K562 (cell line): ENCODE results near the gene METAP2. TPM values are rescaled to one million over a fixed set of nuclear protein-coding genes. Genes with fewer than 3 reads are reported as not detected.

ENCODE experiments used
- ATAC-seq: fragments of 200-7000 bp; cut with Tn5 transposase; 3 replicates; pipeline ENCODE4 v1.9.1; 2020; ENCODE audit warnings: moderate library complexity
- BruUV-seq: library from RNA; stranded (reverse); fragments of 400-500 nt; replicated peaks from 2 replicates; lab custom pipeline; 2021; lab: Mats Ljungman, UMichigan
- CTCF ChIA-PET: fragments of 300-600 bp; formaldehyde crosslinking; extraction: SDS; loops from one replicate; lab custom pipeline; 2021; ENCODE audit warnings: low intra/inter-chr PET ratio; lab: Yijun Ruan, JAX
- POLR2A ChIA-PET: fragments of 300-600, 350-650 bp; sonication (Branson Sonifier 250); formaldehyde crosslinking; extraction: SDS; loops from one replicate; lab custom pipeline; 2021; ENCODE audit warnings: antibody characterized with exemption, inconsistent platforms; lab: Yijun Ruan, JAX
- DNase-seq, 4 experiments: peaks; one replicate each; pipeline versions ENCODE4 v3.0.0 to v3.0.0-alpha.2; 2011 to 2018; ENCODE audit warnings: low spot score in 3 of 4, mixed read lengths in 3 of 4; ENCODE audit errors: extremely low read depth in 1 of 4
- FAIRE-seq: peaks from 2 replicates; lab custom pipeline; 2011; peaks lifted over from hg19 to GRCh38; lab: Jason Lieb, UNC
- H2AFZ ChIP-seq: 2 replicates; pipeline ENCODE4 v1.6.0; 2011; ENCODE audit warnings: low read depth, low read length, control low read depth, inconsistent platforms
- H3K27ac ChIP-seq: fragments of 200-600 bp; 3 replicates; pipeline ENCODE4 v1.8.0; 2011; ENCODE audit warnings: low read depth, mild to moderate bottlenecking, control low read depth, inconsistent platforms, low read length, moderate library complexity, mixed read lengths; ENCODE audit errors: extremely low read depth
- H3K27me3 ChIP-seq, 2 experiments: fragments of 300-600 bp in 1 of 2; 2 replicates in 1 of 2; 3 replicates in 1 of 2; pipeline versions ENCODE4 v1.6.0 to v1.8.0; 2011; ENCODE audit warnings: inconsistent platforms in 2 of 2, low read length in 2 of 2, mild to moderate bottlenecking in 1 of 2, mixed read lengths in 1 of 2, moderate library complexity in 1 of 2; ENCODE audit not compliant: control insufficient read depth in 2 of 2, insufficient read depth in 2 of 2
- H3K36me3 ChIP-seq: fragments of 300-600 bp; 3 replicates; pipeline ENCODE4 v1.8.0; 2011; ENCODE audit warnings: mild to moderate bottlenecking, low read length, inconsistent platforms; ENCODE audit not compliant: control insufficient read depth, insufficient read depth
- H3K4me1 ChIP-seq, 2 experiments: fragments of 200-600 bp in 1 of 2; replicated peaks in 1 of 2; 2 replicates in 1 of 2; 3 replicates in 1 of 2; pipeline versions ENCODE4 v1.5.1 to v1.8.0; 2011; ENCODE audit warnings: inconsistent platforms in 2 of 2, low read length in 2 of 2, mild to moderate bottlenecking in 1 of 2, mixed read lengths in 1 of 2, moderate library complexity in 1 of 2; ENCODE audit not compliant: control insufficient read depth in 2 of 2, insufficient read depth in 2 of 2
- H3K4me2 ChIP-seq: 2 replicates; pipeline ENCODE4 v1.6.1; 2011; ENCODE audit warnings: low read length, control low read depth, inconsistent platforms, mixed read lengths; ENCODE audit not compliant: insufficient read depth
- H3K4me3 ChIP-seq: fragments of 200-600 bp; sonication (generic), shearing (Covaris generic); 2 replicates; pipeline ENCODE4 v1.5.1; 2016; ENCODE audit warnings: control low read depth, inconsistent platforms
- H3K79me2 ChIP-seq: fragments of 200-600 bp; 3 replicates; pipeline ENCODE4 v1.8.0; 2011; ENCODE audit warnings: low read length, inconsistent platforms; ENCODE audit not compliant: control insufficient read depth, insufficient read depth
- H3K9ac ChIP-seq, 2 experiments: 2 replicates each; pipeline versions ENCODE4 v1.6.0 to v1.6.1; 2011; ENCODE audit warnings: low read depth in 2 of 2, low read length in 2 of 2, control low read depth in 1 of 2, inconsistent platforms in 1 of 2, mild to moderate bottlenecking in 1 of 2, mixed read lengths in 1 of 2; ENCODE audit not compliant: insufficient read depth in 1 of 2
- H3K9me1 ChIP-seq: one replicate; pipeline ENCODE4 v1.6.0; 2011; ENCODE audit warnings: inconsistent platforms, mild to moderate bottlenecking, low read length, moderate library complexity; ENCODE audit not compliant: control insufficient read depth, insufficient read depth
- H3K9me3 ChIP-seq: replicated peaks from 2 replicates; pipeline ENCODE4 v1.5.1; 2011; ENCODE audit warnings: low read depth, low read length, inconsistent platforms; ENCODE audit not compliant: control insufficient read depth, insufficient read depth
- H4K20me1 ChIP-seq: replicated peaks from 2 replicates; pipeline ENCODE4 v1.6.1; 2011; ENCODE audit warnings: low read length, inconsistent platforms, mixed read lengths; ENCODE audit not compliant: control insufficient read depth, insufficient read depth
- ATF2 ChIP-seq: sonication (generic); formaldehyde crosslinking; IDR thresholded peaks from 2 replicates; pipeline ENCODE4 v1.8.1; 2022; ENCODE audit warnings: missing genetic modification reagents
- CHD2 ChIP-seq: IDR thresholded peaks from 2 replicates; pipeline ENCODE4 v1.6.1; 2011; ENCODE audit warnings: low read depth, low read length
- CTBP1 ChIP-seq: fragments of 450-650 bp; IDR thresholded peaks from 2 replicates; pipeline ENCODE4 v1.6.1; 2016; ENCODE audit warnings: borderline replicate concordance
- GATA2 ChIP-seq: sonication (generic); formaldehyde crosslinking; IDR thresholded peaks from 2 replicates; pipeline ENCODE4 v1.4.0; 2020; ENCODE audit warnings: mild to moderate bottlenecking, missing genetic modification reagents
- L3MBTL2 ChIP-seq: fragments of 450-650 bp; IDR thresholded peaks from 2 replicates; pipeline ENCODE4 v1.6.1; 2016; ENCODE audit warnings: mild to moderate bottlenecking, moderate library complexity
- TGIF2 ChIP-seq: sonication (generic); formaldehyde crosslinking; IDR thresholded peaks from 2 replicates; pipeline ENCODE4 v1.8.1; 2022; ENCODE audit warnings: mild to moderate bottlenecking, missing genetic modification reagents, moderate library complexity
- WHSC1 ChIP-seq: IDR thresholded peaks from one replicate; pipeline ENCODE4 v1.6.1; 2012; ENCODE audit warnings: low read length, control low read depth, inconsistent platforms
- ZBTB1 ChIP-seq: sonication (generic); formaldehyde crosslinking; IDR thresholded peaks from 2 replicates; pipeline ENCODE4 v1.8.1; 2023; ENCODE audit warnings: missing genetic modification reagents, low read depth, mild to moderate bottlenecking, borderline replicate concordance
- ZNF165 ChIP-seq: fragments of 250-450 bp; sonication (Bioruptor Pico); IDR thresholded peaks from 2 replicates; pipeline ENCODE4 v1.4.0; 2020; ENCODE audit warnings: borderline replicate concordance
- WGBS: fragments of 100-300 bp; shearing (Covaris generic); methylation state at CpG from one replicate; pipeline ENCODE4 v1.1.6; 2016; ENCODE audit warnings: low coverage, mixed read lengths; ENCODE audit not compliant: insufficient coverage; ENCODE audit errors: missing lambda C conversion rate; 5-methylcytosine and 5-hydroxymethylcytosine counted together
- in situ Hi-C: fragments of 300-500 bp; cut with MboI; formaldehyde crosslinking; loops from 4 replicates; pipeline ENCODE4 v1.15.0; 2018; ENCODE audit warnings: inconsistent platforms, mixed read lengths
- intact Hi-C: fragments of 100-400 bp; cut with micrococcal nuclease; formaldehyde crosslinking; loops from 2 replicates; pipeline ENCODE4 v1.14.2; 2022
- polyA plus RNA-seq, 8 experiments: library from polyadenylated mRNA; depleted of rRNA in 4 of 8; stranded (reverse) in 5 of 8; unstranded in 3 of 8; fragments of >200 nt; fragmentation: Nextera tagmentation in 2 of 8; fragmentation: Illumina TruSeq in 1 of 8; extraction: Ambion mirVana in 2 of 8; extraction: Trizol in 1 of 8; gene quantifications; 2 replicates each; pipeline versions ENCODE4 v1.2.1 to v1.2.3, GENCODE V29; 2011 to 2014; ENCODE audit warnings: inconsistent platforms in 1 of 8, missing spikeins in 1 of 8
- total RNA-seq, 7 experiments: library from RNA; depleted of rRNA in 6 of 7; stranded (reverse); fragments of >200 nt in 6 of 7; fragmentation: Illumina TruSeq in 2 of 7; extraction: Trizol in 2 of 7; gene quantifications; 2 replicates each; pipeline versions ENCODE4 v1.2.1 to v1.2.3, GENCODE V29; 2011 to 2021; ENCODE audit warnings: low replicate concordance in 1 of 7

METAP2 gene
- total and polyA plus RNA-seq, 9 of the 15 experiments (the other 6 are each of a cell fraction or from before 2014, with no cell fraction given): 75.5 to 205 (median 164) TPM

GRCh38 chr12:95538006-95538405, 64.1 kb downstream of the METAP2 start:
- no peak overlapping the region for H2AFZ ChIP-seq
- no peaks in the 10 kb centered on the region for H3K79me2 ChIP-seq
- intact Hi-C loops: loop anchor here (5.0 kb wide), 1 partner anchor 39 kb away; no protein-coding TSS in a partner anchor
- CTCF ChIA-PET: no interaction called here
- no peak for DNase-seq
- H3K4me3 ChIP-seq: no peak overlapping the region
- POLR2A ChIA-PET: interaction anchor here (1.7 kb wide), 1 partner anchor 64 kb away, joined by 5 read pairs; the partner anchor contains the start of gene METAP2
- H3K36me3 ChIP-seq: no peaks in the 10 kb centered on the region
- H4K20me1 ChIP-seq: no peaks in the 10 kb centered on the region
- H3K9me1 ChIP-seq: no peaks in the 10 kb centered on the region
- FAIRE-seq: no peak
- H3K27me3 ChIP-seq: no peaks in the 10 kb centered on the region
- WGBS: 32% methylated on average over 4 of the region's 4 CpGs
- in situ Hi-C loops: no loop called here
- BruUV-seq: no TSS peak
- no peaks in the 10 kb centered on the region for H3K9me3 ChIP-seq
- H3K27ac ChIP-seq: no peak overlapping the region
- ATAC-seq: no peak
- no peaks in the 10 kb centered on the region for H3K4me1 ChIP-seq
- no peak overlapping the region for H3K9ac ChIP-seq
- TF ChIP-seq ZBTB1: no peak
- no peak for TF ChIP-seq TGIF2 (CRISPR knock-in tag)
- no peak for TF ChIP-seq L3MBTL2
- TF ChIP-seq ZNF165 (CRISPR knock-in tag): no peak
- TF ChIP-seq, all 486 proteins: peak for 0
- no peak overlapping the region for H3K4me2 ChIP-seq

GRCh38 chr12:95538656-95539055, 64.7 kb downstream of the METAP2 start:
- H3K4me3 ChIP-seq: no peak overlapping the region
- in situ Hi-C loops: no loop called here
- TF ChIP-seq ATF2 (CRISPR knock-in tag) (no peak), CHD2 (no peak), CTBP1 (no peak), GATA2 (CRISPR knock-in tag) (no peak), WHSC1 (no peak)

More at GRCh38 chr12:95538656-95539055, 64.7 kb downstream of the METAP2 start:
- ATAC-seq (no peak), DNase-seq (no peak), FAIRE-seq (no peak)
- Histone ChIP-seq H3K4me1 (no peaks in the 10 kb centered on the region), H2AFZ (no peak overlapping the region), H3K9me3 (no peaks in the 10 kb centered on the region), H3K27me3 (no peaks in the 10 kb centered on the region), H4K20me1 (no peaks in the 10 kb centered on the region), H3K79me2 (no peaks in the 10 kb centered on the region), H3K9ac (no peak overlapping the region), H3K9me1 (no peaks in the 10 kb centered on the region), H3K27ac (no peak overlapping the region), H3K36me3 (no peaks in the 10 kb centered on the region), H3K4me2 (no peak overlapping the region)
- intact Hi-C loops: loop anchor here (5.0 kb wide), 1 partner anchor 39 kb away; no protein-coding TSS in a partner anchor
- POLR2A ChIA-PET: interaction anchor here (1.7 kb wide), 1 partner anchor 65 kb away, joined by 5 read pairs; the partner anchor contains the start of gene METAP2
- CTCF ChIA-PET: no interaction called here
- WGBS: 43% methylated on average over 5 of the region's 5 CpGs
- BruUV-seq: no TSS peak
